ENCODE results near the gene ZBTB11. TPM values are rescaled to one million over a fixed set of nuclear protein-coding genes. Genes with fewer than 3 reads are reported as not detected.

ZBTB11 gene
- total and polyA plus RNA-seq, 9 of the 15 experiments (the other 6 are each of a cell fraction or from before 2014, with no cell fraction given) = 6.2 to 31.9 (median 21.4) TPM

GRCh38 chr3:101603184-101603583, 73.7 kb downstream of the ZBTB11 start:
- in situ Hi-C loops (cut with MboI) = no loop called here
- no peaks in the 10 kb centered on the region for H4K20me1 ChIP-seq (replicated peaks; ENCODE audit: control insufficient read depth, insufficient read depth, low read length)
- H2AFZ ChIP-seq (ENCODE audit: low read depth, low read length) = no peak overlapping the region
- H3K9ac ChIP-seq (ENCODE audit: insufficient read depth in 1 of 2, low read depth in 2 of 2, low read length in 2 of 2) = no peak overlapping the region
- ATAC-seq (no peak), FAIRE-seq (no peak), DNase-seq (ENCODE audit: extremely low read depth in 1 of 4, low spot score in 3 of 4) (no peak)
- ChIA-PET CTCF (ENCODE audit: low intra/inter-chr PET ratio) (no interaction called here), POLR2A (interaction anchor here (0.7 kb wide), 1 partner anchor 82 kb away, joined by 3 read pairs; no protein-coding TSS in a partner anchor)
- H3K4me2 ChIP-seq (ENCODE audit: insufficient read depth, low read length) = no peak overlapping the region
- no peak overlapping the region for H3K27ac ChIP-seq (ENCODE audit: extremely low read depth, low read depth, low read length)
- no peaks in the 10 kb centered on the region for H3K9me1 ChIP-seq (ENCODE audit: control insufficient read depth, insufficient read depth, low read length)
- 83% methylated on average over 1 of the region's 1 CpG for WGBS (ENCODE audit: insufficient coverage, low coverage, missing lambda C conversion rate)
- TF ChIP-seq MNT (conservative IDR thresholded peaks at IDR 0.05) = no peak
- no peak for TF ChIP-seq MEIS2 (IDR thresholded peaks at IDR 0.05; ENCODE audit: partially characterized antibody)
- TF ChIP-seq JUN (IDR thresholded peaks at IDR 0.05; ENCODE audit: borderline replicate concordance, low read depth, low read length) = no peak
- TF ChIP-seq JUN (CRISPR knock-in tag; IDR thresholded peaks at IDR 0.05; ENCODE audit: borderline replicate concordance) = no peak
- peak; percentile 33 for TF ChIP-seq RBM25 (IDR thresholded peaks at IDR 0.05; ENCODE audit: low read depth, low read length, severe bottlenecking)
- no peak for TF ChIP-seq EGR1 (conservative IDR thresholded peaks at IDR 0.05)
- no peak for TF ChIP-seq ZNF717 (CRISPR knock-in tag; IDR thresholded peaks at IDR 0.05)
- TF ChIP-seq HBP1 (CRISPR knock-in tag; IDR thresholded peaks at IDR 0.05) = no peak
- no peak for TF ChIP-seq ESRRB (CRISPR knock-in tag; IDR thresholded peaks at IDR 0.05; ENCODE audit: borderline replicate concordance)
- no peak for TF ChIP-seq MTA1 (IDR thresholded peaks at IDR 0.05; ENCODE audit: borderline replicate concordance)
- no peak for TF ChIP-seq KDM1A (IDR thresholded peaks at IDR 0.05)
- TF ChIP-seq ZNF507 (tag; conservative IDR thresholded peaks at IDR 0.05) = peak; percentile 98
- TF ChIP-seq ZNF354B (CRISPR knock-in tag; IDR thresholded peaks at IDR 0.05) = peak; percentile 90
- no peak for TF ChIP-seq MTA3 (IDR thresholded peaks at IDR 0.05; ENCODE audit: borderline replicate concordance)
- no peak for TF ChIP-seq NR2C2 (CRISPR knock-in tag; IDR thresholded peaks at IDR 0.05)
- TF ChIP-seq NR2C2 (tag; IDR thresholded peaks at IDR 0.05) = no peak
- H3K79me2 ChIP-seq (ENCODE audit: control insufficient read depth, insufficient read depth, low read length) = no peaks in the 10 kb centered on the region
- intact Hi-C loops (cut with micrococcal nuclease) = no loop called here
- H3K4me3 ChIP-seq = no peak overlapping the region
- H3K36me3 ChIP-seq (ENCODE audit: control insufficient read depth, insufficient read depth, low read length) = peaks cover 5% of the 10 kb centered on the region; the same call in 1 of the 3 replicates
- no peaks in the 10 kb centered on the region for H3K27me3 ChIP-seq (ENCODE audit: control insufficient read depth in 2 of 2, insufficient read depth in 2 of 2, low read length in 2 of 2)
- BruUV-seq (replicated peaks) = no TSS peak
- H3K9me3 ChIP-seq (replicated peaks; ENCODE audit: control insufficient read depth, insufficient read depth, low read depth, low read length) = 0 out of 2 replicates have a peak, but pooled peaks cover 2% of the 10 kb centered on the region
- no peaks in the 10 kb centered on the region for H3K4me1 ChIP-seq (replicated peaks in 1 of 2; ENCODE audit: control insufficient read depth in 2 of 2, insufficient read depth in 2 of 2, low read length in 2 of 2)

Data from K562 (cell line).